Dermis microvascular lymphatic vessel endothelial cell (primary cell): ENCODE results near the gene SCGB1A1. TPM values are rescaled to one million over a fixed set of nuclear protein-coding genes. Genes with fewer than 3 reads are reported as not detected.

ENCODE experiments used
- total RNA-seq: library from RNA; depleted of rRNA; stranded (reverse); fragments of >200 nt; gene quantifications from 2 replicates; pipeline ENCODE4 v1.2.1, GENCODE V29; 2014

Gene SCGB1A1
- total RNA-seq, 1 donor from 2014 or later: not detected

Other genes starting within 250 kb of the SCGB1A1 start
- gene SCGB1D1, start 228.8 kb upstream of the SCGB1A1 start, total RNA-seq: not detected in 2 replicates
- gene SCGB2A1, start 210.4 kb upstream of the SCGB1A1 start, total RNA-seq: not detected in 2 replicates
- gene SCGB1D2, start 176.8 kb upstream of the SCGB1A1 start, total RNA-seq: not detected in 2 replicates
- not detected in 2 replicates for gene SCGB2A2, start 148.9 kb upstream of the SCGB1A1 start, total RNA-seq
- gene SCGB1D4, start 120.0 kb upstream of the SCGB1A1 start, total RNA-seq: not detected in 2 replicates
- 8.6 and 9.6 TPM in 2 replicates for gene ASRGL1, start 81.6 kb upstream of the SCGB1A1 start, total RNA-seq
- gene AHNAK, start 127.8 kb downstream of the SCGB1A1 start, total RNA-seq: 231 and 244 TPM in 2 replicates
- 1,142 and 1,515 TPM in 2 replicates for gene EEF1G, start 154.9 kb downstream of the SCGB1A1 start, total RNA-seq
- 8.9 and 11.0 TPM in 2 replicates for gene TUT1, start 172.5 kb downstream of the SCGB1A1 start, total RNA-seq
- 185 and 204 TPM in 2 replicates for gene MTA2, start 182.8 kb downstream of the SCGB1A1 start, total RNA-seq
- 23.7 and 35.1 TPM in 2 replicates for gene EML3, start 193.7 kb downstream of the SCGB1A1 start, total RNA-seq
- 2.9 and 3.3 TPM in 2 replicates for gene ROM1, start 194.2 kb downstream of the SCGB1A1 start, total RNA-seq
- 13.9 and 19.3 TPM in 2 replicates for gene B3GAT3, start 203.0 kb downstream of the SCGB1A1 start, total RNA-seq
- 204 and 246 TPM in 2 replicates for gene GANAB, start 227.6 kb downstream of the SCGB1A1 start, total RNA-seq
- 15.8 and 22.6 TPM in 2 replicates for gene INTS5, start 234.3 kb downstream of the SCGB1A1 start, total RNA-seq
- 23.3 and 24.4 TPM in 2 replicates for gene C11orf98, start 246.2 kb downstream of the SCGB1A1 start, total RNA-seq
- 4.8 and 4.9 TPM in 2 replicates for gene CSKMT, start 246.3 kb downstream of the SCGB1A1 start, total RNA-seq